ENCODE data around the gene PDLIM7.
A peak's percentile ranks its signal among the peaks of the same experiment; 100 is the strongest.

PDLIM7 gene

DNA sequence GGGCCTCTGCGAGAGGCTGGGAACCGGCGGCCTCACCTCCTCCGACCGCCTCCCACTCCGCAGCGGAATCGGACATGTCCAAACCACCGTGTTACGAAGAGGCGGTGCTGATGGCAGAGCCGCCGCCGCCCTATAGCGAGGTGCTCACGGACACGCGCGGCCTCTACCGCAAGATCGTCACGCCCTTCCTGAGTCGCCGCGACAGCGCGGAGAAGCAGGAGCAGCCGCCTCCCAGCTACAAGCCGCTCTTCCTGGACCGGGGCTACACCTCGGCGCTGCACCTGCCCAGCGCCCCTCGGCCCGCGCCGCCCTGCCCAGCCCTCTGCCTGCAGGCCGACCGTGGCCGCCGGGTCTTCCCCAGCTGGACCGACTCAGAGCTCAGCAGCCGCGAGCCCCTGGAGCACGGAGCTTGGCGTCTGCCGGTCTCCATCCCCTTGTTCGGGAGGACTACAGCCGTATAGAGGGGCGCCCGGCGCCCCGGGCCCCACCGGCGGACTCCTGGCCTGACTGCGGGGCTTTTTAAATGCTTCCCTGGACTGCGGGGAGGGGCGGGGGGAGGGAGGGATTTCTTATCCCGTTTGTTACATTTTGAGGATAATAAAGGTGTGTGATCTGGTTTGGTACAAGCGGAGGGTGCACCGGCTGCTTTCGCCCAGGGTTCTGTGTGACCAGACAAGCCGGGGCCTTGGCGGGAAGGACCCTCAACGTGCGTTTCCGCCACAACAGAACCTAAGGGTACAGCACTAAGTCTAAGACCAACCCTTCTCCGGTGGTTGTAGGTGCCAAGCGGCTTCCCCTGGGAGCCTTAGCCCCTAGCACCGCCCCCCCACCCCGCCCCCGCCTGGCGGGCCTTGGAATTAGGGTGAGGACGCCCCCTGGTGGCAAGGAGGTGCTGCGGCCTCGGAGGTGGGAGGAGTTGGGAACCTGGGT is 41.5 kb downstream of the PDLIM7 start:
- peak; percentile 49 to 77 for DNase-seq

DNA sequence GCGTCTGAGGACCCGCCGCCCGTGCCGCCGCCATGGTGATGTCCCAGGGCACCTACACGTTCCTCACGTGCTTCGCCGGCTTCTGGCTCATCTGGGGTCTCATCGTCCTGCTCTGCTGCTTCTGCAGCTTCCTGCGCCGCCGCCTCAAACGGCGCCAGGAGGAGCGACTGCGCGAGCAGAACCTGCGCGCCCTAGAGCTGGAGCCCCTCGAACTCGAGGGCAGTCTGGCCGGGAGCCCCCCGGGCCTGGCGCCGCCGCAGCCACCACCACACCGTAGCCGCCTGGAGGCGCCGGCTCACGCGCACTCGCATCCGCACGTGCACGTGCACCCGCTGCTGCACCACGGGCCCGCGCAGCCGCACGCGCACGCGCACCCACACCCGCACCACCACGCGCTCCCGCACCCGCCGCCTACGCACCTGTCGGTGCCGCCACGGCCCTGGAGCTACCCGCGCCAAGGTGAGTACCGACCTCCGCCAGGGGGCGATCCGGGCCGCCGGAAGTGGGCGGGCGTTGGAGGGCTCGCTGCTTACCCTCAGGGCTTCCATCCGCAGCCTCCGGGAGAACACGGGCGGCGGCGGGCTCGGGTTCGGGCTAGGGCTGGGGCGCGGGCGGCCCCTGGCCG is 42.3 kb downstream of the PDLIM7 start:
- DNase-seq = peak in 1 of 2 experiments; percentile 25

DNA sequence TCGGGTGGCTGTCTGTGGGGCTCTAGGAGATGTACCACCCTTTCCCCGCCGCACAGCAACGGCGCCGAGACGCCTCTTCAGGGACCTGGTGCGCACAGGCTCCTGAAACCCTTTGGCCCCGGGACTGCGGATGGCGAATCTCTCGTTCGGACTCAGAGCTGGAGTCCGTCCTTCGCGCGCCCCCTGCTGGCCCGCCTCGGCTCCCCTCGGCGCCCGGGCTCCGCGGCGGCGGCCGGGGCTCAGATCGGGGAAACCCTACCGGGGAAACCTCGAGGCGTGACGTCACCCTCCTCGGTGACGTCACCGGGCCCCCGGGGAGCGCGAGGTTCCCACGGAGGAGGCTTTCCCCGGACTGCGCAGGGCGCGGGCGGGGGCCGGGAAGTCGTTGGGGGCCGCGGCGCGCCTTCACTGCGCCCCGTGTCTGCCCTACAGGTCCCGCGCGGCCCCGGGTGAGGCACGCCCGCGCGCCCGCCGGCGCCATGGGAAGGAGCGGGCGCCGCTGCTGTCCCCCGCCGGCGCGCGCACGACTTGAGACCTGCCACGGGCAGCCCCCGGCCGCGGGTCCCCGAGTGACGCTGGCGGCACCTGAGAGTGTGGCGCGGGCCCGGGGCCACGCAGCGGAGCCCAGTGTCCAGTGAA is 42.9 kb downstream of the PDLIM7 start:
- DNase-seq = peak in 1 of 2 experiments; percentile 33

- DNase-seq = no peak
Measured at GRCh38 chr5:177453852-177454396, 43.5 kb downstream of the PDLIM7 start.

DNA sequence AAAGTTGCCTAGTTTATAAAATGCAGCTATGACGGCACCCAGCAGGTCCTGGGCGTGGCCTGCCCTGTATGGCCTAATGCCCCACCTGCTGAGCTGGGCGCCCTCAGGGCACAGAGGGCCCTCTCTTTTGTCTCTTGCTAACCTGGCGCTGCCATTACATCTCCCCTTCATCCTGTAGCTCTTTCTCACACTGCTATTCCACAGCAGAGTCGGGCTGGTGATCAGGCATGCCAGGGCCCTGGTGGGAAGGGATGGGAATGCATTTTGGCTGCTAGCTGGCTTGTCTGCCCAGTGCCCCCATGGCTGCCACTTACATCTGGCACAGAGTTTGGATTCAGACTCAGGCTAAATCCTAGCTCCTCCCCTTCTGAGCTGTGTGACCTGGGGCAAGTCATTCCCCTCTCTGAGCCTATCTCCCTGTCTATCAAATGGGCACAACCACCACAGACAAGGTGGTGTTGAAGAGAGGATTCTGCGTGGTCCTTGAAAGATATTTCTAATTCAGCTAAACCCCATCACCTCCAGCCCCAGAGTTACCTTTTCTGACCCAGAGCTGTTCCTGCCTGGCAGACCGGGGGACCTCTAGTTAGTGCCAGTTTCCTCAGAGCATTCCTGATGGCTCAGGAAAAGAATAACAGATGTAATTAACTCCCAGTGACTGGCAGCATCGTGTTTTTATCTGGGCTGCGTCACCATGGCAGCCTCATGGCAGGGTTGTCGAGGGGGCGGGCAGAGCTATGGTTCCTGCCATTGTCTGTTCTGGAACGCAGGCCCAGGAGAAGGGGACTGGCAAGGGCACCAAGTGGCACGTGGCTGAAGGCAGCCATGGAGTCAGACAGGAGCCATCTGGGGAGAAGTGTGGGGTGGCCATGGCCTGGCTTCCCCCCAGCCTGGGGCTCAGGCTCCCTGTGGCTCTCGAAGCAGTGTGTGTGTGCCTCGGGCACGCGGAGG is 44.4 kb downstream of the PDLIM7 start:
- DNase-seq = no peak

GRCh38 chr5:177450667-177451424 is 46.6 kb downstream of the PDLIM7 start:
- no peak for DNase-seq

DNA sequence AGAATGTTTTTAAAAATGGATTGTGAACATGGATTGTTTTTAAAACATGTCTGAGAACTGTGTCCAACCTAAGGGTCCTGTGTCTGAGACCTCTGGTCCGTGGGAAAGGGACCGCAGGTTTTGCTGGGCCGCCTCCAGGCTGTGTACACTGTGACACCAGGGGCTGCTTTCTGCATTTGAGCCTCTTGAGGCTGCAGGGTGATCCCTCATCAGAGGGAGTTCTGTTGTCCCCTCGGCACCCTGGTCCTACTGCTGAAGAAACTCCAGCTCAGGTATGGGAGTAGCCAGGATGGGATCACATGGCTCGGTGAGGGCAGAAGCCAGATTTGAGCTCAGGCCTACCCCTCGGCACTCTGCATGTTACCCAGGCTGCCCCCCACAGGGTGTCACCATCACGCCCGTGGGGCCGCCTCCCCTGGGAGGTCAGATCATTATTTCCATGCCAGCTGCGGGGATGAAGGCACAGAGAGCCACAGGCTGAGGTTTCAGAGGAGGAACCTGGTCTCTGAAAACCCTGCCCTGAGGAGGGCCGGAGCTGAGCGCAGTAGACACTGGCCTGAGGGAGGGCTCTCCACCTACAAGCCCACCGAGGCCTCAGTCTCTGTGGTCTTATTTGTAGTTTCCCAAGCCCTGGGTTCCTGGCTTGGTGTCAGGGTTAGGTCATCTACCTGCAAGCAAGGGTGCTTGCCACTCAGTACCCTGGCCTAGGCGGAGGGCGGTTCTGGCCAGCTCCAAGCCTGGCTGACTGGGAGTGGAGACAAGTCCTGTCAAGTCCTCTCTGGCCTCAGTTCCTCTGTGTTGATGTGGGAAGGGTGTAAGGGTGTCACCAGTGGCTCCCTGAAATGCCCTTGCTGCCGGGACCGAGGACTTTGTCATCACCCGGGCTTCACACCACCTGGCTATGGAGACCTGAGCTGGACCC is 48.0 kb downstream of the PDLIM7 start:
- no peak for DNase-seq

- no peak for DNase-seq
Measured at GRCh38 chr5:177448244-177448950, 49.0 kb downstream of the PDLIM7 start.

DNA sequence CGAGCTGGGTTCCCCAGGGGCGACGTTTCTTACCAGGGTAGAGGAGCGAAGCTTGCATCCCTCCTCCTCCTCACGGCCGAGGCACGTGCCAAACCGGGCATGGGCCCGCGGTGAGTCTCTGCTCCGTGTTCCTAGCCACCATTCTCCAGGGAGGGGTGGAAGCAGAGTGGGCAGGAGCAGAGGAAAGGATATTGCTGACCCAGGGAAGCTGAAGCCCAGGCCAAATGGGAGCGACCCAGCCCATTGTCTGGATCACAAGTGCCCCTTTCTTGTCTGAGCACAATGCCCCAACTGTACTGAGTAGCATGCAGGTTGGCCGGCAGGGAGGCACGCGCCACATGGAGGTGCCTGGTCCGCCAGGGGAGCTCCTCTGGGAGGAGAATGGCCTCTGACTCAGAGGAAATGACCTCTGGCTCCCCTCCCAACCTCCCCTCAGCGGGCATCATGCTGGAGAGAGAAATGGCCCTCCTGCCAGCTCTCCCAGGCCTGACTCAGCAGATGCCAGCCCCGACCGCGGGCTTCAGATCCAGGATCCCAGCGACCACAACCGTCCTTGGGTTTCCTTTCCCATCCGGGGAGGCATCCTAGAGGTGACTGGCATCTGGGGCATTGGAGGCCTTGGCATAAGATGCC is 49.7 kb downstream of the PDLIM7 start:
- DNase-seq = no peak

- DNase-seq = no peak
Measured at GRCh38 chr5:177447066-177447610, 50.3 kb downstream of the PDLIM7 start.

- DNase-seq = no peak
Measured at GRCh38 chr5:177446200-177447065, 51.0 kb downstream of the PDLIM7 start, which contains the start of gene PRR7. Gene PRR7, plus strand, starts transcription at chr5:177446814. Its CDS starts 8,254 bp downstream, at chr5:177455068.

- no peak for DNase-seq
Measured at GRCh38 chr5:177445917-177446199, 51.5 kb downstream of the PDLIM7 start.

DNA sequence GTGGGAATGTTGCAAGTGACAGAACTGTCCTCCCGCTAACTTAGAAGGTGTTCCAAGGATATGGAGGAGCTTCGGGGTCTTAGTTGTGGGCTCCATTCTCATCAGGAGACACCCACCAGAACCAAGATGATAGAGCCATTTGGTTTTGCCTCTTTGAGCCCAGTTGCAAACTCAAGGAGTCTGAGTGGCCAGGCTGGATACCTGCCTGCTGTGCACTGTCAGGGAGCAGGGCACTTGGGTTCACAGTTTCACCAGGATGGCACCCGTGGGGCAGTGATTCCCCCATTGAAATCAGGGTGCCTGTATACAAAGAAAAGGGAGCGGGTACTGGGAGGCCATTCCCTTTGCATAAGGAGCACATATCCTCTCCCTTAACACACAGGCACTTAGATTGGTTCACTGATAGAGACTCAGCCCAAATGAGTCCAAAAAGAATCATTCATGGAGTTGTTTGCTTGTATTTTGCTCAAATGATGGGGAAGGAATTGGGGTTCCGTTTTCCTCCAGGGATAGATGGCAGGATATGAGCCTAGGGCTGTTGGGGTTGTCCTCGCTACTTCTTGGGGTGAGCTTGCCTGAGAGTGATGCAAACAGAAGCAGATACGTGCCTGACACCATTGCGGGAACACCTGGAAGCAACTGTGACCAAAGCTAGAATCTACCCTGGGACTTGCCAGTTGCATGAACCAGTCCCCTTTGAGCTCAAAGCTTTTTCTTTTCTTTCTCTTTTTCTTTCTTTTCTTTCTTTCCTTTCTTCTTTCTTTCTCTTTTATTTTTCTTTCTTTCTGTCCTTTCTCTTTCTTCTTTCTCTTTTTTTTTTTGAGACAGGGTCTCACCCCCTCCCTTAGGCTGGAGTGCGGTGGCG is 52.1 kb downstream of the PDLIM7 start:
- no peak for DNase-seq

DNA sequence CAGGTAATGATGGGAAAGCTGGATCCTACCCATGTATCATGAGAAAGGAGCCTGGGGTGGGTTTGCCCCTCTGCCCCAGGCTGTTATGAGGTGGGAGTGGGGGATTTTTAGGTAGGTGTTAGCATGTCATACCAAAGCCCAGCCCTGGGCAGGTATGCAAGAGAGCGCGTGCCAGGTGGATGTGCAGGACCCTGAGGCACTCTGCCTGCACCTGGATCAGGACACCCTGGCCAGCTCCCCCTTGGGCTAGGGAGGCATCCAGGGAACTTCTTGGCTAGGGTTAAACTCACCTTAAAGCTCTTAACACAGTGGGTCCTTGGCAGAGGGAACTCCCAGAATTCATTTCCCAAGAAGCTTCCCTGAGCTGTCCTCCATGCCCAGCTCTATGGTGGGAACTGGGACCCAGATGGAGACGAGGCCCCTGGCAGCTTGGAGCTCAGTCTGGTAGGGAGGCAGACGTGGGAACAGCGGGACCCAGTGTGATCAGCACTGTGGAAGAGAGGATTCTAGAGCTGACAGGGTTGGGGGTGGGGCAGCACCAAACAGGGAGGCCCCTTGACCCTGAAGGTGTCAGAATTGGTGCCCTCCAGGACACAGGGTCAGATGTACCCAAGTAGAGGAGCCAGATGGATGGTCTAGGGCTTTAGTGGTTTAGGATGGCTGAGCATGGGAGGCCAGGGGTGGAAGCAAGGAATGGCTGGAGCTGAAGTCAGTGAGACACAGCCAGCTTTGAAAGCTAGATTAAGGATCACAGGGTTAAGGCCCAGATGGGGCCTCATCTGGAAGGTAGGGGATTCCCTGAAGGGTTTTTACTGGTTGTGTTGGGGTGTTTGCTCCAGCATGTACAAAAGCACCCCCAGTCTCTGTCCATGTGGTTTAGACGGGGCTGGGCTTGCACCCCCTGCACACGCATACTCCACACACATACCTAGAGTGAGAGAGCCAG is 53.0 kb downstream of the PDLIM7 start:
- DNase-seq = no peak

DNA sequence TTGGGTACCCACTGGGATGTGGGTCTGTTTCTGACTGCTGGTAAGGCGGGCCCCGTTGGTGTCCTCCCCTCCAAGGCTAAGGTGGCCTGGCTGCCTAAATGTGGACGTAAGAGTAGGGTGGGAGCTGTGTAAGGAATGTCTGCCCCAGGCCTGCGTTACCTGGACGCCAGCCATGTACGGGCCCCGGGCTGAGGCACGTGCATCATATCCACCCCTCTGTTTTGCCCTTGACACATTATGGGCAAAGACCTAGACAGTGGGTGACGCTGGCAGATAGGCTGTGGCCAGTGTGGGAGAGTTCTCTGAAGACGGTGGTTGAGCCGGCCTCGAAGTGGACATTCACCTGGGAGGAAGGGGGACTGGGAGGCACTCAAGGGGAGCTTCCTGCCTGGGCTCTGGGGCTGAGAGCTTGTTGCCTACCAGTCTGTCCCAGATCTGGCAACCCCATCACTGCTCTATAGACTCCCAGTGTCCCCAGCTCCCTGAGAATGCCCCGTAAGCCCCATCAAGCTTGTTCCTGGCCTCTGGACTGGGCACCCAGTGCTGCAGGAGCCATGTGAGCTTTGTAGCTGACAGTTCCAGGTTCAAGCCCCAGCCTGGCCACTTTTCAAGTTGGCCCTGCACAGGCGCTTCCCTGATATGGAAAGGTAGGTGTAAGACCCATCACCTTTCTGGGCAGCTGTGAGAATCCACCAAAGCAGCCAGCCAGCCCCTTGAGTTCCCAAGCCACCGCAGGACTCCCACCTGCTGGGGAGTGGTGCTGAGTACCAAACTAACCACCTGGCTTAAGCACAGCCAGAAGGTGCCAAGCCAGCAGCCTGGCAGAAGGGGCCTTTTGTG is 54.0 kb downstream of the PDLIM7 start:
- no peak for DNase-seq

Data from cerebellar nuclear complex (tissue), 1 donor.